CD8-positive, alpha-beta memory T cell (primary cell): Measurements from ENCODE around the gene MICALL2. TPM values are rescaled to one million over a fixed set of nuclear protein-coding genes. Genes with fewer than 3 reads are reported as not detected.

Experiments used
- CTCF ChIA-PET: fragments of 350-600 bp; sonication (Branson Sonifier 250); formaldehyde crosslinking; loops from one replicate; lab custom pipeline; 2021; ENCODE audit warnings: antibody characterized with exemption; lab: Charles Lee
- POLR2A ChIA-PET: fragments of 350-600 bp; sonication (Branson Sonifier 250); formaldehyde crosslinking; loops from one replicate; lab custom pipeline; 2021; ENCODE audit warnings: antibody characterized with exemption; lab: Charles Lee
- DNase-seq, 5 donors: peaks; one replicate each; pipeline versions ENCODE4 v3.0.0 to v3.0.0-alpha.2; 2020 to 2022; ENCODE audit warnings: mixed read lengths in 1 of 5
- H3K27ac ChIP-seq: one replicate; pipeline ENCODE4 v1.7.0; 2013; ENCODE audit warnings: low read depth, mild to moderate bottlenecking, low read length, moderate library complexity
- H3K27me3 ChIP-seq: 2 replicates; pipeline ENCODE4 v1.7.0; 2013; ENCODE audit warnings: low read length, mild to moderate bottlenecking; ENCODE audit not compliant: insufficient read depth, poor library complexity, severe bottlenecking
- H3K36me3 ChIP-seq: 2 replicates; pipeline ENCODE4 v1.7.0; 2013; ENCODE audit warnings: mild to moderate bottlenecking, low read length, moderate library complexity; ENCODE audit not compliant: insufficient read depth
- H3K4me1 ChIP-seq: 2 replicates; pipeline ENCODE4 v1.7.0; 2013; ENCODE audit warnings: mild to moderate bottlenecking, low read length, moderate library complexity; ENCODE audit not compliant: insufficient read depth
- H3K4me3 ChIP-seq: 2 replicates; pipeline ENCODE4 v1.7.0; 2013; ENCODE audit warnings: mild to moderate bottlenecking, low read length
- H3K9me3 ChIP-seq: 2 replicates; pipeline ENCODE4 v1.7.0; 2013; ENCODE audit warnings: mild to moderate bottlenecking, low read length
- H3K27ac Mint-ChIP-seq, 8 donors: one replicate each; pipeline ENCODE4 v1.8.0; 2020 to 2021; ENCODE audit warnings: mixed read lengths in 8 of 8, mild to moderate bottlenecking in 6 of 8, inconsistent platforms in 3 of 8, moderate library complexity in 3 of 8
- H3K27me3 Mint-ChIP-seq, 2 donors: one replicate each; pipeline ENCODE4 v1.8.0; 2020 to 2021; ENCODE audit warnings: mixed read lengths in 2 of 2, mild to moderate bottlenecking in 1 of 2, moderate library complexity in 1 of 2
- H3K36me3 Mint-ChIP-seq, 3 donors: one replicate each; pipeline ENCODE4 v1.8.0; 2020 to 2021; ENCODE audit warnings: mixed read lengths in 3 of 3, inconsistent platforms in 1 of 3, mild to moderate bottlenecking in 1 of 3
- H3K4me1 Mint-ChIP-seq, 3 donors: one replicate each; pipeline ENCODE4 v1.8.0; 2020 to 2021; ENCODE audit warnings: mixed read lengths in 3 of 3, inconsistent platforms in 1 of 3, mild to moderate bottlenecking in 1 of 3
- H3K4me3 Mint-ChIP-seq, 7 donors: one replicate each; pipeline ENCODE4 v1.8.0; 2020 to 2021; ENCODE audit warnings: mixed read lengths in 7 of 7, mild to moderate bottlenecking in 6 of 7, moderate library complexity in 4 of 7, inconsistent platforms in 2 of 7
- H3K9me3 Mint-ChIP-seq, 5 donors: one replicate each; pipeline ENCODE4 v1.8.0; 2020 to 2022; ENCODE audit warnings: mixed read lengths in 5 of 5, mild to moderate bottlenecking in 3 of 5, moderate library complexity in 2 of 5, inconsistent platforms in 1 of 5
- polyA plus RNA-seq: library from polyadenylated mRNA; unstranded; fragments of 300-500 nt; fragmentation: Illumina TruSeq; gene quantifications from one replicate; pipeline ENCODE4 v1.2.3, GENCODE V29; 2021
- total RNA-seq, 2 experiments: library from RNA; stranded (reverse); gene quantifications; one replicate each; pipeline ENCODE4 v1.2.3, GENCODE V29; 2021

Gene MICALL2
- total and polyA plus RNA-seq, 3 experiments from 2014 or later, result 0.71 to 2.3 (median 2.1) TPM

DNA sequence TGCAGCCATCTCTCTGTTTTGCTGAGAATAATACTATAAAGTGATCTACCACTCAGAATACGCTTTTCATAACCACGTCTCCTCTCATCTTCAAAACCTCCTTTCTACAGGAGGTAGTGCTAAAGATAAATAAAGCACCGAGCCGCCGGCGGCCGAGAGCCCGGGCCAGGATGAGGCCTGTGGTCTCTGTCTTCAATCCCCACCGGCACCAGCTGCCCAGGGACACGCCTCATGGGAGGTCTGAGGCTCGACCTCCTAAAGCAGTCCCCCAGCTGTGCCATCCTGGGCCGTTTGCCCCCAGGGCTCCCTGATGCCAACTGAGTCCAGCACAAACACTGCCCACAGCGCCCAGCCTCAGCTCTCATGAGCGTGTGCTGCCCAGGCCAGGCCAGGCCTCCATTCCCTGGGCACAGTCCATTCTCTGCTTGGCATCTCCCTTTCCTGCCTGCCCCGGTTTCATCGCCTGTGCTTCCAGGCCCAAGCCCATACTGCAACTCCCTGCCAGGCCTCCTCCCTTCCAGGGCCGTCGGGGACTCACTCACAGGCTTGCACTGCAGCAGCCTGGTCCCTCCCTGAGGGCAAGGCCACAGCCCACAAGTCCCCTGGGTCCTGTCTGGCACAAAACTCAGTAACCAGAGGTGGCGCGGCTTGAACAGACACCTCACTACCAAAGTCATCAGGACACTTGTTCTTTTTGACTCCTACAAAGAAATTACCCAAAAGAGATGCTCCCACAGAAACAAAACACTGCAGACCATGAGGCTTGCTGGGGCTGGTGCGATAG lies 42.4 kb upstream of the MICALL2 start:
- ChIA-PET POLR2A (no interaction called here), CTCF (no interaction called here)
- Mint-ChIP-seq H3K9me3 (no peaks in the 10 kb centered on the region), H3K27ac (peak overlapping the region in 5 of 8 donors; percentile 35 to 88 (median 60)), H3K4me1 (peaks cover 16 to 40% (median 18%) of the 10 kb centered on the region in 3 donors), H3K4me3 (peak overlapping the region; percentile 75 to 91 (median 86)), H3K36me3 (peaks cover 0 to 49% (median 4%) of the 10 kb centered on the region in 3 donors), H3K27me3 (peaks cover 0 to 1% of the 10 kb centered on the region in 2 donors)
- no peak overlapping the region for H3K27ac ChIP-seq
- no peak for DNase-seq
- peaks cover 28% of the 10 kb centered on the region for H3K4me1 ChIP-seq
- no peaks in the 10 kb centered on the region for H3K27me3 ChIP-seq
- peaks cover 6% of the 10 kb centered on the region for H3K36me3 ChIP-seq
- no peaks in the 10 kb centered on the region for H3K9me3 ChIP-seq
- no peak overlapping the region for H3K4me3 ChIP-seq

GRCh38 chr7:1500064-1500807 lies 41.0 kb upstream of the MICALL2 start:
- no peak overlapping the region for H3K27ac Mint-ChIP-seq
- peaks cover 0 to 59% (median 4%) of the 10 kb centered on the region in 3 donors for H3K36me3 Mint-ChIP-seq
- Histone ChIP-seq H3K4me1 (peaks cover 18% of the 10 kb centered on the region), H3K27me3 (no peaks in the 10 kb centered on the region), H3K27ac (no peak overlapping the region), H3K36me3 (peaks cover 6% of the 10 kb centered on the region), H3K9me3 (no peaks in the 10 kb centered on the region), H3K4me3 (no peak overlapping the region)
- peak overlapping the region in 3 of 7 donors; percentile 16 to 40 (median 37) for H3K4me3 Mint-ChIP-seq
- peaks cover 16 to 40% (median 16%) of the 10 kb centered on the region in 3 donors for H3K4me1 Mint-ChIP-seq
- ChIA-PET POLR2A (no interaction called here), CTCF (no interaction called here)
- no peaks in the 10 kb centered on the region for H3K9me3 Mint-ChIP-seq
- DNase-seq, result no peak
- peaks cover 0 to 2% of the 10 kb centered on the region in 2 donors for H3K27me3 Mint-ChIP-seq

GRCh38 chr7:1499367-1500029 lies 40.2 kb upstream of the MICALL2 start:
- H3K27me3 ChIP-seq, result no peaks in the 10 kb centered on the region
- no peak overlapping the region for H3K27ac ChIP-seq
- Mint-ChIP-seq H3K27me3 (peaks cover 0 to 2% of the 10 kb centered on the region in 2 donors), H3K27ac (no peak overlapping the region), H3K9me3 (no peaks in the 10 kb centered on the region), H3K36me3 (peaks cover 0 to 63% (median 4%) of the 10 kb centered on the region in 3 donors), H3K4me1 (peaks cover 16 to 36% (median 16%) of the 10 kb centered on the region in 3 donors), H3K4me3 (no peak overlapping the region)
- peaks cover 6% of the 10 kb centered on the region for H3K36me3 ChIP-seq
- no peaks in the 10 kb centered on the region for H3K9me3 ChIP-seq
- no peak overlapping the region for H3K4me3 ChIP-seq
- DNase-seq, result no peak
- ChIA-PET CTCF (no interaction called here), POLR2A (no interaction called here)
- H3K4me1 ChIP-seq, result peaks cover 18% of the 10 kb centered on the region

DNA sequence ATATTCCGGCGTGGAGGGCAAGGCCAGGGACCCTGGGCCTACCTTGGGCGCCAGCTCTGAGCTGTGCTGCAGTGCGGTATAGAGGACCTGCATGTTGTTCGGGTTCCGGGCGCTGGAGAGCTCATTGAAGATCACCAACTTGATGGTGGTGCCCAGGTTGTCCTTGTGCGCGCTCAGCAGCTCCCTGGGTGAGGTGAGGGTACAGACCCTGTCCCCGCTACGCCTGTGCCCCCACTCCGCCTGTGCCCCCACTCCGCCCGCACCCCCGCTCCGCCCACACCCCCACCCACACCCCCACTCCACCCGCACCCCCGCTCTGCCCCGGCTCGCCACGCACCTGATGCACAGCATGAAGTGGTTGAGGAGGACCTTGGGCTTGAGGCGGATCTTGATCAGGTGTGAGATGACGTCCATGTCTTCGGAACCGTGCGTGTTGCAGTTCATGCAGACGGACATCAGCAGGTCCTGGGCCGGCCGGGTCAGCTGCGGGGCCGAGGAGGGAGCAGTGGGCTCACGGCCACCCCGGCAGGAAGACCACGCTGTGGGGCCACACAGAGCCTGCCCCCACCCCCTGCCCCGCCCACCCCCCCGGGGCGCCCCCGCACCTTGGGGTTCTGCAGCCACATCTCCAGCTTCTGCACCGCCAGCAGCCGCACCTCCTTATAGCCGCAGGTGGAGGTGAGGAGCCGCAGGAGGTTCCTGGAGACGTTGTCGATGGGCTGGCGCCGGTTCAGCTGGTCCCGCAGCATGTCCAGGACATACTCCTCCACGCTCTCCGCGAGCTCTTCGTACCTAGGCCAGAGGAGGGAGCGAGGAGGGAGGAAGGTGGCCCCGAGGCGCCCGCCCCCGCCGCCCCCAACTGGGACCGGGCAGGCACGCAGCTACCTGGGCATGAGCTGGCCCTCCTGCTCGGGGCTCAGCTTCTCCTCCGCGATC lies 39.4 kb upstream of the MICALL2 start:
- Histone ChIP-seq H3K36me3 (peaks cover 6% of the 10 kb centered on the region), H3K4me3 (no peak overlapping the region), H3K9me3 (no peaks in the 10 kb centered on the region), H3K27me3 (no peaks in the 10 kb centered on the region), H3K27ac (no peak overlapping the region), H3K4me1 (peaks cover 17% of the 10 kb centered on the region)
- H3K27me3 Mint-ChIP-seq, result peaks cover 0 to 2% of the 10 kb centered on the region in 2 donors
- no peak overlapping the region for H3K4me3 Mint-ChIP-seq
- no peaks in the 10 kb centered on the region for H3K9me3 Mint-ChIP-seq
- POLR2A ChIA-PET, result no interaction called here
- H3K36me3 Mint-ChIP-seq, result peaks cover 0 to 67% (median 4%) of the 10 kb centered on the region in 3 donors
- CTCF ChIA-PET, result interaction anchor here (1.3 kb wide), 1 partner anchor 25 kb away, joined by 6 read pairs; no protein-coding TSS in a partner anchor
- DNase-seq, result no peak
- peaks cover 16 to 32% (median 16%) of the 10 kb centered on the region in 3 donors for H3K4me1 Mint-ChIP-seq
- H3K27ac Mint-ChIP-seq, result no peak overlapping the region

DNA sequence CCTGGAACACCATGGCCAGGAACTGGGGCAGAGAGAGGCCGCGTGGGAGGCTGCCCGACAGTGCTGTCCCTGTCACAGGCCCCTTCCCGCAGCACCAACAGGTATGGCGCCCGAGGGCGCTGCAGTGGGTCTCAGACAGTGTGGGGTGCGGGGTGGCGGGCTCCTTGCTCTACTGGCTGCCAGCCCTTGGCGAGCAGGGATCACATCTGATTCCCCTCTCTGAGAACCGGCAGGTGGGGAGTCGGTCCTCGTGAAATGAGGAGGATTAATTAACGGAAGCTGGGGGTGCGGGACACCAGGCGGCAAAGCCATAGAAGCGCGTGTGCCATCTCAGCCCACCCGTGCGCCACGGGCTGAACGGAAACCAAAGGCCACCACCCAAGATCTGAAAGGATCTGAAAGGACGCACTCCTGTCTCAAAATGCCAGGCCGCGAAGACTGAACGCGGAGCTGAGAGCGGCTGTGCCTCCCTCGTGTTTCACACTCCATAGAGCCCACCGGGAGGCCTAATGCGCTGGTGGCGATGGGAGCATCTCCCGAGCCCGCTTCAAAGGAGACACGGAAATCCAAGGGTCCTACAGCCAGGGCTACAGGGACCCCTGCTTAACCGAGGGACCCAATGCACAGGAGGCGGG lies 38.1 kb upstream of the MICALL2 start:
- Mint-ChIP-seq H3K27me3 (peaks cover 0 to 2% of the 10 kb centered on the region in 2 donors), H3K36me3 (peaks cover 1 to 70% (median 6%) of the 10 kb centered on the region in 3 donors), H3K4me1 (peaks cover 7 to 21% (median 8%) of the 10 kb centered on the region in 3 donors), H3K27ac (no peak overlapping the region), H3K9me3 (no peaks in the 10 kb centered on the region), H3K4me3 (peak overlapping the region in 1 of 7 donors; percentile 24)
- CTCF ChIA-PET, result interaction anchor here (1.3 kb wide), 1 partner anchor 24 kb away, joined by 6 read pairs; no protein-coding TSS in a partner anchor
- no peaks in the 10 kb centered on the region for H3K9me3 ChIP-seq
- POLR2A ChIA-PET, result no interaction called here
- peaks cover 5% of the 10 kb centered on the region for H3K4me1 ChIP-seq
- H3K27ac ChIP-seq, result no peak overlapping the region
- H3K27me3 ChIP-seq, result no peaks in the 10 kb centered on the region
- peaks cover 2% of the 10 kb centered on the region for H3K36me3 ChIP-seq
- no peak overlapping the region for H3K4me3 ChIP-seq
- no peak for DNase-seq

GRCh38 chr7:1496531-1497292 lies 37.4 kb upstream of the MICALL2 start:
- H3K36me3 ChIP-seq, result no peaks in the 10 kb centered on the region
- no peak for DNase-seq
- ChIA-PET CTCF (no interaction called here), POLR2A (no interaction called here)
- Mint-ChIP-seq H3K4me1 (peaks cover 0 to 14% (median 2%) of the 10 kb centered on the region in 3 donors), H3K9me3 (no peaks in the 10 kb centered on the region), H3K4me3 (peak overlapping the region in 1 of 7 donors; percentile 24), H3K36me3 (peaks cover 5 to 70% (median 8%) of the 10 kb centered on the region in 3 donors), H3K27me3 (peaks cover 0 to 2% of the 10 kb centered on the region in 2 donors), H3K27ac (no peak overlapping the region)
- H3K4me1 ChIP-seq, result no peaks in the 10 kb centered on the region
- H3K27ac ChIP-seq, result no peak overlapping the region
- no peaks in the 10 kb centered on the region for H3K27me3 ChIP-seq
- H3K9me3 ChIP-seq, result no peaks in the 10 kb centered on the region
- H3K4me3 ChIP-seq, result no peak overlapping the region
